CD4-positive, CD25-positive, alpha-beta regulatory T cell (primary cell): Measurements from ENCODE around the gene VWA7. TPM values are rescaled to one million over a fixed set of nuclear protein-coding genes. Genes with fewer than 3 reads are reported as not detected.
A peak's percentile ranks its signal among the peaks of the same experiment; 100 is the strongest.

Source experiments
- ATAC-seq, 2 donors: fragments of 150-1000 bp; cut with Tn5 transposase; one replicate each; pipeline ENCODE4 v1.10.0; 2021; ENCODE audit warnings: low read depth in 2 of 2, moderate number of reproducible peaks in 2 of 2, moderate library complexity in 1 of 2
- DNase-seq, 3 donors: peaks; one replicate each; pipeline versions ENCODE4 v3.0.0 to v3.0.0-alpha.2; 2012 to 2022; ENCODE audit warnings: mixed read lengths in 1 of 3
- H3K27ac ChIP-seq: one replicate; pipeline ENCODE4 v1.7.0; 2013; ENCODE audit warnings: mild to moderate bottlenecking, low read length; ENCODE audit not compliant: insufficient read depth, poor library complexity, severe bottlenecking
- H3K27me3 ChIP-seq: one replicate; pipeline ENCODE4 v1.7.0; 2013; ENCODE audit warnings: low read length; ENCODE audit not compliant: control insufficient read depth, insufficient read depth
- H3K36me3 ChIP-seq: one replicate; pipeline ENCODE4 v1.7.0; 2013; ENCODE audit warnings: mild to moderate bottlenecking, low read length, moderate library complexity; ENCODE audit not compliant: control insufficient read depth, insufficient read depth
- H3K4me1 ChIP-seq: 2 replicates; pipeline ENCODE4 v1.7.0; 2013; ENCODE audit warnings: mild to moderate bottlenecking, low read length; ENCODE audit not compliant: insufficient read depth, control insufficient read depth, poor library complexity, severe bottlenecking
- H3K4me3 ChIP-seq: one replicate; pipeline ENCODE4 v1.7.0; 2013; ENCODE audit warnings: low read depth, mild to moderate bottlenecking, low read length, moderate library complexity
- H3K9me3 ChIP-seq, 2 experiments: 1 replicate in 1 of 2; 2 replicates in 1 of 2; pipeline ENCODE4 v1.7.0; 2013; ENCODE audit warnings: low read length in 2 of 2, mild to moderate bottlenecking in 1 of 2, moderate library complexity in 1 of 2; ENCODE audit not compliant: control insufficient read depth in 2 of 2
- H3K27ac Mint-ChIP-seq, 3 donors: one replicate each; pipeline ENCODE4 v1.8.0; 2020 to 2022; ENCODE audit warnings: mild to moderate bottlenecking in 3 of 3, mixed read lengths in 3 of 3, moderate library complexity in 2 of 3
- H3K27me3 Mint-ChIP-seq: one replicate; pipeline ENCODE4 v1.8.0; 2022; ENCODE audit warnings: mild to moderate bottlenecking, mixed read lengths
- H3K36me3 Mint-ChIP-seq: one replicate; pipeline ENCODE4 v1.8.0; 2020; ENCODE audit warnings: mixed read lengths
- H3K4me1 Mint-ChIP-seq, 4 donors: one replicate each; pipeline ENCODE4 v1.8.0; 2020 to 2022; ENCODE audit warnings: mixed read lengths in 4 of 4, mild to moderate bottlenecking in 1 of 4
- H3K4me3 Mint-ChIP-seq, 4 donors: one replicate each; pipeline ENCODE4 v1.8.0; 2020 to 2022; ENCODE audit warnings: mild to moderate bottlenecking in 4 of 4, mixed read lengths in 4 of 4, moderate library complexity in 3 of 4
- H3K9me3 Mint-ChIP-seq, 7 donors: one replicate each; pipeline ENCODE4 v1.8.0; 2020 to 2022; ENCODE audit warnings: mixed read lengths in 7 of 7, mild to moderate bottlenecking in 3 of 7, moderate library complexity in 2 of 7
- polyA plus RNA-seq, 4 donors: library from polyadenylated mRNA; unstranded; fragments of 300-500 nt; fragmentation: Illumina TruSeq; gene quantifications; one replicate each; pipeline ENCODE4 v1.2.3, GENCODE V29; 2021
- total RNA-seq: library from RNA; stranded (reverse); gene quantifications from one replicate; pipeline ENCODE4 v1.2.3, GENCODE V29; 2022

VWA7 gene
- total and polyA plus RNA-seq, 5 donors from 2014 or later: 0.91 to 6.8 (median 1.2) TPM

- Histone ChIP-seq H3K36me3 (no peaks in the 10 kb centered on the region), H3K9me3 (no peaks in the 10 kb centered on the region)
- DNase-seq: no peak
Observed at GRCh38 chr6:31763619-31763940, 13.5 kb downstream of the VWA7 start.

DNA sequence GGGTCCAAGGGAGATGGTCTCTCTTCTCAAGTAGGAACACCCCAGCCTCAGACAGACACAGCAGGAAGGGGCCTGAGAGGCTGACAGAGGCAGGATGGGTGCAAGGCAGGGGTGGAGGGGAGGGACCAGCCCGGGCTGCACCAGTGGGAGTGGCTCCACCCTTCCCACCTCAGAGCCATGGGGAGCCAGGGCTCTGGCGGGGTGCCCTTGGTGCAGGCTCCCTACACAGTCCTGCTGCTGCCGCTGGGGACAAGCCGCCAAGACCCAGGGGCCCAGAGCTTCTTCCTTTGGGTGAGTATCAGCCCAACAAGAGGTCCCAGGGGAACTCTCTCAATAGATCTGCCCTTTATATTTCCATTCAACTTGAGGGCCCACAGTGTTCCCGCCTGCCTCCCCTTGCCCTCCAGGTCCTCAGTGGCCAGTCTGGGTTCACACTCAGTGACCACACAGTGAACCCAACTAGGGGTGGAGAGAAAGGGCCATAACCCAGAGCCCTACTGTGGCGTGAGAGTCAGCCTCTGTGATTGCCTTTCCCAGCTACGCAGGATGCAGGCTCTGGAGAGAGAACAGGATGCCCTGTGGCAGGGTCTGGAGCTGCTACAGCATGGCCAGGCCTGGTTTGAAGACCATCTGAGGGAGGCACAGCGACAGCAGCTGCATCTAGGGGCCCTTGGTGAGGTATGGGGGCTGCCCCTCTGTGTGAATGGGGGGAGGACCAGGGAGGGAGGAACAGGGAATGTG is 14.1 kb downstream of the VWA7 start:
- ATAC-seq (no peak), DNase-seq (no peak)
- H3K4me3 Mint-ChIP-seq: no peak overlapping the region
- no peaks in the 10 kb centered on the region for H3K9me3 Mint-ChIP-seq
- no peaks in the 10 kb centered on the region for H3K27me3 Mint-ChIP-seq
- H3K36me3 Mint-ChIP-seq: peaks cover 19% of the 10 kb centered on the region
- H3K27ac Mint-ChIP-seq: peak overlapping the region in 2 of 3 donors; percentile 70 to 81
- no peaks in the 10 kb centered on the region for H3K36me3 ChIP-seq
- no peaks in the 10 kb centered on the region for H3K27me3 ChIP-seq
- H3K4me1 ChIP-seq: no peaks in the 10 kb centered on the region
- no peak overlapping the region for H3K4me3 ChIP-seq
- H3K27ac ChIP-seq: no peak overlapping the region
- H3K9me3 ChIP-seq: no peaks in the 10 kb centered on the region
- H3K4me1 Mint-ChIP-seq: peaks cover 0 to 5% (median 4%) of the 10 kb centered on the region in 4 donors

More at GRCh38 chr6:31763619-31763940, 13.5 kb downstream of the VWA7 start:
- ATAC-seq: no peak
- H3K36me3 Mint-ChIP-seq: peaks cover 19% of the 10 kb centered on the region
- peaks cover 0 to 5% (median 4%) of the 10 kb centered on the region in 4 donors for H3K4me1 Mint-ChIP-seq
- H3K4me3 Mint-ChIP-seq: no peak overlapping the region
- H3K27ac ChIP-seq: no peak overlapping the region
- peak overlapping the region in 2 of 3 donors; percentile 70 to 81 for H3K27ac Mint-ChIP-seq
- no peaks in the 10 kb centered on the region for H3K27me3 ChIP-seq
- H3K4me1 ChIP-seq: no peaks in the 10 kb centered on the region
- H3K27me3 Mint-ChIP-seq: no peaks in the 10 kb centered on the region
- no peak overlapping the region for H3K4me3 ChIP-seq
- no peaks in the 10 kb centered on the region for H3K9me3 Mint-ChIP-seq

- Mint-ChIP-seq H3K4me3 (no peak within 1 kb of the TSS), H3K36me3 (peaks cover 19% of the 10 kb centered on the region)
- ATAC-seq: no peak
Observed at GRCh38 chr6:31762356-31762755, 14.8 kb downstream of the VWA7 start, which contains the start of gene SAPCD1. Gene SAPCD1, plus strand, starts transcription at chr6:31762656. Its CDS starts 399 bp downstream, at chr6:31763055.

GRCh38 chr6:31761343-31761742 is 15.8 kb downstream of the VWA7 start:
- Histone ChIP-seq H3K36me3 (no peaks in the 10 kb centered on the region), H3K9me3 (no peaks in the 10 kb centered on the region), H3K4me1 (no peaks in the 10 kb centered on the region), H3K27ac (no peak overlapping the region), H3K27me3 (no peaks in the 10 kb centered on the region), H3K4me3 (no peak overlapping the region)
- Mint-ChIP-seq H3K4me1 (peaks cover 0 to 5% (median 4%) of the 10 kb centered on the region in 4 donors), H3K36me3 (peaks cover 19% of the 10 kb centered on the region), H3K27me3 (no peaks in the 10 kb centered on the region), H3K4me3 (no peak overlapping the region), H3K27ac (no peak overlapping the region), H3K9me3 (no peaks in the 10 kb centered on the region)
- DNase-seq (no peak), ATAC-seq (no peak)

More at GRCh38 chr6:31762356-31762755, 14.8 kb downstream of the VWA7 start, which contains the start of gene SAPCD1:
- Histone ChIP-seq H3K9me3 (no peaks in the 10 kb centered on the region), H3K4me1 (no peaks in the 10 kb centered on the region), H3K27ac (no peak within 1 kb of the TSS), H3K27me3 (no peaks in the 10 kb centered on the region), H3K4me3 (no peak within 1 kb of the TSS), H3K36me3 (no peaks in the 10 kb centered on the region)
- Mint-ChIP-seq H3K27me3 (no peaks in the 10 kb centered on the region), H3K4me1 (peaks cover 0 to 5% (median 4%) of the 10 kb centered on the region in 4 donors), H3K9me3 (no peaks in the 10 kb centered on the region), H3K27ac (peak within 1 kb of the TSS in 2 of 3 donors; percentile 81 to 83)
- DNase-seq: no peak

GRCh38 chr6:31760790-31761189 is 16.3 kb downstream of the VWA7 start:
- no peak for ATAC-seq

GRCh38 chr6:31758281-31758680 is 18.8 kb downstream of the VWA7 start:
- Histone ChIP-seq H3K9me3 (no peaks in the 10 kb centered on the region), H3K4me3 (no peak overlapping the region), H3K27ac (no peak overlapping the region), H3K4me1 (no peaks in the 10 kb centered on the region), H3K36me3 (no peaks in the 10 kb centered on the region), H3K27me3 (no peaks in the 10 kb centered on the region)
- Mint-ChIP-seq H3K36me3 (peaks cover 19% of the 10 kb centered on the region), H3K4me3 (peak overlapping the region in 1 of 4 donors; percentile 63), H3K4me1 (peaks cover 0 to 5% (median 2%) of the 10 kb centered on the region in 4 donors), H3K27me3 (no peaks in the 10 kb centered on the region), H3K9me3 (no peaks in the 10 kb centered on the region), H3K27ac (peak overlapping the region in 1 of 3 donors; percentile 95)
- DNase-seq: no peak
- ATAC-seq: no peak

More at GRCh38 chr6:31760790-31761189, 16.3 kb downstream of the VWA7 start:
- Mint-ChIP-seq H3K27ac (peak overlapping the region in 1 of 3 donors; percentile 55), H3K4me1 (peaks cover 0 to 6% (median 4%) of the 10 kb centered on the region in 4 donors), H3K36me3 (peaks cover 19% of the 10 kb centered on the region), H3K4me3 (no peak overlapping the region), H3K27me3 (no peaks in the 10 kb centered on the region), H3K9me3 (no peaks in the 10 kb centered on the region)
- no peaks in the 10 kb centered on the region for H3K36me3 ChIP-seq
- H3K4me3 ChIP-seq: no peak overlapping the region
- H3K27me3 ChIP-seq: no peaks in the 10 kb centered on the region
- H3K4me1 ChIP-seq: no peaks in the 10 kb centered on the region
- H3K9me3 ChIP-seq: no peaks in the 10 kb centered on the region
- no peak for DNase-seq
- no peak overlapping the region for H3K27ac ChIP-seq

- Histone ChIP-seq H3K27ac (no peak overlapping the region), H3K4me1 (no peaks in the 10 kb centered on the region), H3K27me3 (no peaks in the 10 kb centered on the region), H3K4me3 (no peak overlapping the region), H3K36me3 (no peaks in the 10 kb centered on the region), H3K9me3 (no peaks in the 10 kb centered on the region)
- no peaks in the 10 kb centered on the region for H3K27me3 Mint-ChIP-seq
- H3K36me3 Mint-ChIP-seq: no peaks in the 10 kb centered on the region
- no peak for DNase-seq
- no peak for ATAC-seq
- no peaks in the 10 kb centered on the region for H3K9me3 Mint-ChIP-seq
- H3K4me3 Mint-ChIP-seq: no peak overlapping the region
- peaks cover 0 to 6% (median 3%) of the 10 kb centered on the region in 4 donors for H3K4me1 Mint-ChIP-seq
- peak overlapping the region in 2 of 3 donors; percentile 53 to 54 for H3K27ac Mint-ChIP-seq
Observed at GRCh38 chr6:31752739-31753319, 24.3 kb downstream of the VWA7 start.
